CMK (cell line): ENCODE measurements around the gene ITPKB.
A peak's percentile ranks its signal among the peaks of the same experiment; 100 is the strongest.

ENCODE experiments used
- DNase-seq: peaks from one replicate; pipeline ENCODE4 v3.0.0-alpha.2; 2010; ENCODE audit warnings: low read depth

The ITPKB gene

DNA sequence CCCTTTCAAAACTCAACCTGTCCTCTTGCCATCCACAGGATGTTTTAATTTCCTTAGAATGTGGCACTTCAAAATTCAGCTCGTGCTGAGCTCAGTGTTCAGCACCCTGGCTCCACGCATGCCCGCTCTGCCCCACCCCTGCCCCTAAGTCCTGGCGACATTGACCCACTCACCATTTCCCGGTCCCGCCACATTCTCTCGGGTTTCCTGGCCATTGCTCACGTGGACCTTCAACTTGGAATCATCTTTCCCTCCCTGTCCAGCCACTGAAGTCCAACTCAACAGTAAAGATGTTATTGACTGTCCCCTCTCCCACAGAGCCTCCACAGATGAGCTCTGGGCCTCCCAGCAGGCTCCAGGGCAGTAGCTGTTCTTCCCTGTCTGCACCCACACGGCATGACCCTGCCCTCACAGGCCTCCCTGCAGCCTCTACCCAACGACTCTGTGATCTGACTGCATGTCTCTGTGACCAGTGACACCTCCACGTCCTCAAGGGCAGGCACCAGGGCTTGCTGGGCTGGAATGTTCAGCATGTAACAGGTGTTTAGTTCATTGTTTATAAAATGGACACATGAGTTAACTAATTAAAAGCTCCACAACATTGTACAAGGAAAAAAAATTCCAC lies 53.8 kb downstream of the ITPKB start:
- DNase-seq: no peak

DNA sequence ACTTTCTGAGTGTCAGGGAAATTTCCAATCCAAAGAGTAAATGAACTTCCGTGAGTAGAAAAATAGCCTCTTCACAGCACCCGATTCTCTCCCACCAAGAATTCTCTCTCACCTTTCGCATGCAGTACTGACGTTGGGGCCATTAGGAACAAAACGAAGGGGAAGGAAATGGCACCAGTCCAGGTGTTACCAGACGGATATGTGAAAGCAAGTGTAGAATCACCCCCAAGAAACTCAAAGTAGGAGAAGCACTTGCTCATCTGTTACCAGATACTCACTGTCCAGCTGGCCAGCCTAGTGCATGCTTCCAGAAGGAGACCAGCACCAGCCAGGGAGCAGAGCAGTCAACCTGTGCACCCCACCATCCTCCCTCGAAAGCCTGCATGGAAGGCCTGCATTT lies 55.1 kb downstream of the ITPKB start:
- DNase-seq: no peak

- no peak for DNase-seq
These were observed 55.9 kb downstream of the ITPKB start for GRCh38 chr1:226682871-226683814.

- DNase-seq: no peak
These were observed 57.2 kb downstream of the ITPKB start for GRCh38 chr1:226681652-226682493.

- no peak for DNase-seq
These were observed 58.4 kb downstream of the ITPKB start for GRCh38 chr1:226680653-226681052.

DNA sequence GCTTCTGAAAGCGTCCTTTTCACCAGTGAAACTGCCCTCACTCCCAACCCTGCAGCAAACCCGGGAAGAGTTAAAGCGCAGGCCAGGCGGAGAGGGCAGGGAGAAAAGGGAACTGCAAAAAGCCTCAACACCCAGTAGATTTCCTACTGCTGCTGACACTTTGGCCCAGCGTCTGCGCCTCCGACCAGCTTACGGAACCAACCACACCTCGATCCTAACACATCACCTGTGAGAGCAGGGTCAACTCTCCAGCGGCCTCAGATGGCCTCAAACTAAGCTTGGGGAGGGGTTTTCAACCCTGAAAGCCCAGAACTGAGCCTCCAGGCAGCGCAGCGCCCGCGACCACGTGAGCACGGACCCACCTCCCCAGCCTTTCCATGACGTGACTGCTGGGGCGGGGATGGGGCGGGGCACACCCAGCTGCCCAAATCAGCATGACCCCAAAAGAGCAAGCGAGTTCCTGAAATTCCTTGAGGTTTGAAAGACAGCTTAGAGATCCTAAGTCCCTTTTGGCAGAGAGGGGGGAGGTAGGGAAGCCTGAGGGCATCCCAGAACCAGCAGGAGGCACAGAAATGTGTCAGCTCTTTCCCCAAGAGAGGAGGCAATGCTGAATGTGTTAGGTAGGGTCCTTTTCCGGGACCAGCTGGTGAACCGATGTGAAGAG lies 59.1 kb downstream of the ITPKB start:
- peak; percentile 54 for DNase-seq

DNA sequence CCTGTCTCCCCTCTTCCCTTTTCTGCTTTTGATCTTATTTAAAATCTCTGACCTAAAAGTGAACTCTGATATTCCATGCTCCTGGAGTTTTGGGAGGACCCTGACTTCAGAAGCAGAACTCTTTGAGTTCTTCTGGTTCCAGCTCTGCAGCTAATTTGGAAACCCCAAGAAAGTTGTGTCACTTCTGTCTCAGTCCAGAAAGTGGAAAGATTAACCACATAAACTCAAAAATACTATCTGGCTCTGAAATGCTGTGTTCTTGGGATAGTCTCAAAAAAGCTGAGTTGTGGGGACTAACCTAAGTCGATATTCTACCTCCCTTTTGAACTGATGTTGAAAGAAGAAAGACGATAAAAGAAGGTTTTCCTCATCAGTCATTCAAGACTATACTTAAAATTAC lies 59.8 kb downstream of the ITPKB start:
- DNase-seq: no peak

DNA sequence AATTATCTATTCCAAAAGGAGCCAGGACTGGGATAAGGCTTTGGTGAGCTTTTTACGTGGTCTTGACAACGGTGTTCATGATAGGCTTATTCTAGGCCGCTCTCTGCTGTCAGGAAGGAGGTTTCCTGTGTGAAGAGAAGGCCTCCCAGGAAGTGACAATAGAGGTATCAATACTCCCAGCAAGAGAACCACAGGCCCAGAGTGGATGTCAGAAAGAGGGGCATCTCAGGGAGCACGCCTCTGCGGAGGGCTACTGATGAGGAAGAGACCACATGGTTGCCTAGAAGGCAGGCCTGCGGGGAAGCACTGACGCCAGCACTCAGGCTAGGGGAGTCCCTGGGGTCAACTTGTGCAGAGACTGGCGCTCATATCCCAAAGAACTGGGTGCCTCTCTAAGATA lies 60.4 kb downstream of the ITPKB start:
- no peak for DNase-seq

DNA sequence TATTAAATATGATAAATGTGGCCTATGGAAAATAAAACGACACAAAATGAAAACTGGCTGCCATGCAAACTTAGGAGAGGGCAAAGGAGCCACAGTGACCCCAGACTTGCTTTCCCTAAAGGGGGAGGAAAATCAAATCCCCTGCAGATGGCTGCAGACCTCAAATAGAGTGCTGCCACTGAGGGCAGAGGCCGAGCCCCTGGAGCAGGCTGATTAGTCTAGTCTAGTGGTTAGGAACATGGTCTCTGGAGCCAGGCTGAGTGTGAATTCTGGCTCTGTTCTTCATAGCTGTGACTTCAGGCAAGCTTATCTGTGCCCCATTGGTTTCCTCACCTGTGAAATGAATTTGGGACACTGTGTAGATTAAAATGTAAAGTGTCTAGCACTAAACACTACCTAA lies 60.8 kb downstream of the ITPKB start:
- no peak for DNase-seq

- DNase-seq: peak; percentile 68
These were observed 61.8 kb downstream of the ITPKB start for GRCh38 chr1:226677027-226678020.

DNA sequence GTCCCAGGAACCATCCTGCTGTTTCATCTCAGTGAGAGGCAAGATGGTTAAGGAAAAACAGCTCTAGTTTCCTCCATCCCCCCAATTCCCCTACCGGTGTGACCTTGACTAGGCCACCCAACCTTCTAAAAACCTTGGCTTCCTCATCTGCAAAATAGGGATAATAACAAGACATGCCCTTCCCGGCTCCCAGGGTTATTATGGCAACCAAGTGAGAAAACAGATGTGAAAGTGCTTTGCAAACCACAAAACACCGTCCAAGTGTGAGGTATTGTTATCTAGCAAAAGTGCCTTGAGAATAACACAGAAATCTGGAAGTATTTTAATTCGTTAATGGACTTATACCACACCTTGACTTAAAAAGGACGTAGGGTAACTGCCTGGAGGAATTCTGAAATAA lies 62.7 kb downstream of the ITPKB start:
- no peak for DNase-seq

GRCh38 chr1:226675715-226676357 lies 63.2 kb downstream of the ITPKB start:
- no peak for DNase-seq

- DNase-seq: peak; percentile 73
These were observed 64.0 kb downstream of the ITPKB start for GRCh38 chr1:226674892-226675714.

GRCh38 chr1:226672339-226672762 lies 66.7 kb downstream of the ITPKB start:
- DNase-seq: no peak

DNA sequence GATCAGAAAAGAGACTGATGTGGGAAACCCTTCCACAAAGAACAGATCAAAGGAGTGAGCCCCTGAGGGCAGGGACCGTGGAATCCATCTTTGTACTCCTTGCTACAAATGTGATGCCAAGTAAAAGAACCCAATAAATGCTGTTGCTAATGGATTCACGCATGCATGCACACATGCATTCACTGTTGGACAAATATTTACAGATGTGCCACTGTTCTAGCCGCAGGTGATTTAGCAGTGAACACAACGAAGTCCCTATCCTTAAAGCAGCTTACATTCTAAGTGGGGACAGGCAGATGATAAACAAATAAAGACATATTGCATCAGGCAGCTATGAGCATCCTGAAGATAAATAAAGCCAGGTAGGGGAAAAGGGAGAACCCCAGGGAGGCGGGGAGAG lies 67.8 kb downstream of the ITPKB start:
- no peak for DNase-seq

- no peak for DNase-seq
These were observed 69.0 kb downstream of the ITPKB start for GRCh38 chr1:226670073-226670472.

GRCh38 chr1:226668173-226668560 lies 70.9 kb downstream of the ITPKB start:
- DNase-seq: no peak

DNA sequence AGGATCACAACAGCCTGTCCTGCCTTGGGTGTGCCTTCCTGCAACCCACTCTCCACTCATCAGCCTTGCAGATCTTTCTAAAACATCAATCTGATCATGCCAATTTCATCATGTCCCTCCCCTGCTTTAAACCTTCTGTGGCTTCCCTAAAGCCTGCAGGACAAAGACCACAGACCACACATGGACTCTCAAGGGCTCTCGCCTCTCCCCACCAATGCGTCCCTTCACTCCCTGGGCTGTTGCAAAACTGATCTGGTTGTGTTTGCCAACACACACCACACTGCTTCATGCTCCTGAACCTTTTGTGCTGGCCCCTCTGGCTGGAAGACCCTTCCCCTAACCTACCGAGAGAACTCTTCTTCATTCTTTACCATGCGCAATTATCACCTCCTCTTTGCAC lies 72.4 kb downstream of the ITPKB start:
- DNase-seq: no peak

DNA sequence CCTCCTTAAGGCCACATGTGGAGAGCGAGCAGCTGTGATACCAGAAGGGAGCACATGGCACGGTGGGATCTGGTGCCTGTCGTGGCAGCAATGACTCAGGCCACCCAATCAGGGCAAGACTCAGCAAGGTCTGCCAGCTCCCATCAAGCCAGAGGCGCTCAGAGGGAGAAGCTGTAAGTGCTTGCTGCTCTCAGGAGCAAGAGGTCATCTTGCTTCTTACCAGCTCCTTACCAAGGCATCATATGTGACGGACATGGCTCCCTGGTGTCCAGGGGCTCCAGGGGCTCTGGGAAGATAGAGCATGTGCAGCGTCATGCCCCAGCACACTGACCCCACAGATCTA lies 72.9 kb downstream of the ITPKB start:
- no peak for DNase-seq
